DMS 273 (cell line): ENCODE measurements around the gene TKT.

Source experiments
- DNase-seq: peaks from one replicate; lab custom pipeline; 2025; ENCODE audit not compliant: unreplicated experiment; lab: John Stamatoyannopoulos, UW

Gene TKT

DNA sequence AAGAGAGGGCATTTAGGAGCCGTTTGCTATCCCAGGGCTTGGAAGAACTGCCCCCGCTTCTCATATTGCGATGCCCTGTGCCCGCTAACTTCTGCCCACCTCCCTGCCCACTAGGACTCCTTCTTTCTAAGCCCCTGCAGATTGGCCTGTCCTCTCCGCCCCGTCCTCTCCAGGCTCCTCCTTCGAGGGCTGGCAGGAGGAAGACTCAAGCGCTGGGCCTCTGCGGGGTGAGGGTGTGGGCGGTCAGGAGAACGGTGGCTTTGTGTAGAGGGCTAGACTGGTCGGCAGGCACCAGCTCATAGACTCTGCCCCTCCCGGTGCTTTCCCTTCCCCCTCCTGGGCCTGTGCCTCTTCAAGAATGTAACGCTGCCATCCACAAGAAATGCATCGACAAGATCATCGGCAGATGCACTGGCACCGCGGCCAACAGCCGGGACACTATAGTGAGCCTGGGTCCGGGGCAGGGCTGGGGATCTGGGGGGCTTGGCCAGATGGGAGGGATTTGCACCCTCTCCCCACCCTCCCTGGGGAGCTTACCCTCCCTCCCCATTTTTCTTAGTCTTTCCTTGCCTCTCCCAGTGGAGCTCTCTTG is 73.0 kb downstream of the TKT start:
- no peak for DNase-seq

DNA sequence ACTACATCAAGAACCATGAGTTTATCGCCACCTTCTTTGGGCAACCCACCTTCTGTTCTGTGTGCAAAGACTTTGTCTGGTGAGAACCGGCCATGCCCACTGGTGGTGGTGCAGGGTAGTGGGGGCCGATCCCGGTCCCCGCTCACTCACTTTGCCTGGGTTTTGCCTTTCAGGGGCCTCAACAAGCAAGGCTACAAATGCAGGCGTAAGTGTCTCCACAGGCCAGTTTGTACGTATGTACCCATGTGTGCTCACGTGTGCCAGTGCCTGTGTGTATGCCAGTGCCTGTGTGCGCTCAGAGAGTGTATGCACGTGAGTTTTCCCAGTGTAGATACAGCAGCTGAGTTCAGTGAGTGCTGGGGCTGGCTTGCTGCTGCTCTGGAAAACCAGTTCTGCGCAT is 74.3 kb downstream of the TKT start:
- no peak for DNase-seq

DNA sequence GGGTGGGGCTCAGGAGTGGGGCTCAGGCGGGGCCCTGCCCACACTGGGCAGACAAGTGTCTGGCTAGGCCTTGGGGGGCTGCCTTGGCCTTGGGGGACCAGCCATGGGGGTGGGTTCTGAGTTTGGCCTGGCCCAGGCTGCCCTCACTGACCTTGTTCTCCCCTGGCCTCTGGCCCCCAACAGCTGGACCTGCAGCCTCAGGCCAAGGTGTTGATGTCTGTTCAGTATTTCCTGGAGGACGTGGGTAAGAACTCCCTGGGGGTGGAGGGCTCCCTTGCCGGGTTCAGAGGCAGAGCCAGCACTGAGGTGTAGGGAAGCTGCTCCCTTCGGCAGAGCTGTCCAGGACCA is 74.8 kb downstream of the TKT start:
- DNase-seq = no peak

GRCh38 chr3:53180305-53181023 is 75.4 kb downstream of the TKT start:
- DNase-seq = no peak

- no peak for DNase-seq
Measured at GRCh38 chr3:53179580-53179979, 76.2 kb downstream of the TKT start.

GRCh38 chr3:53178246-53178645 is 77.6 kb downstream of the TKT start:
- no peak for DNase-seq

DNA sequence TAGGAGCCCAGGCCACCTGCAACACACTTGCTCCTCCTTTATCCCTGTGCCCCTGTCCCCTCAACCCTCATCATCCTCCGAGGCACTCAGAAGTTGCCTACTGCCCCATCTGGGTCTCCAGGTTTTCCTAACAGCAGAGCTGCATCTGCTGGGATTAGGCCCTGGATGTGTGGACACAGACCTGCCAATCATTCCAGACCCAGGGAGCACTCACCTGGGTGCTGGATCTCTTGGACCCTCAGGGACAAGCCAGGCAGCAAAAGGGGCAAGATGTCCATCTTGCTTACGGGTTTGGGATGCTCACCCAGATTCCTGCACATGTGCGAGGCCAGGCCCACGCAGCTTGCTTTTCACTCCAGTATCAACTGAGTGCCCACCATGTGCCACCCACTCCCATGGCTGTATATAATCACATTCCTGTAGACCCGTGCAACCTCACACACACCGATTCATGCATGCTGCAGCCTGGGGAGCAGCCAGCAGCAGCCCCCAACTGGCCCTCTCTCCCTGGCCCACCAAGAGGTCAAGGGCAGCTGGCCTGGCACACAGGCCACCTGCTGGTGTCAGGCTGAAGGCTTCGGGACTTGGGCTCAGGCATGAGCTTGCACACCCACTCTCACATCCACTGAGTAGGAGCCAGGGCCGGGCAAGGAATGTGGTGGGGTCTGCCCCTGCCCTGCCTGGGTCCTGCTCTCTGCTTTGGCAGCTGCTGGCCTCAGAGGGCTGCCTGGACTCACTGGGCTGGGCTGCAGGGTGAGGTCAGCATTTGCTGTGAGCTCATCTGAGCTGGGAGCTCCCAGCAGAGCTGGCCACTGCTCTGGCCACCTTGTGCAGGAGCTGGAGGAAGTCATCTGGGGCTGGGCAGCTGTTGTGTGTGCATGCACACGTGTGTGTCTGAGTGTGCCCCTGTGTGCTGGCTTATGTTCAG is 79.9 kb downstream of the TKT start:
- DNase-seq = no peak
